K562 (cell line): ENCODE results near the gene APOM. TPM values are rescaled to one million over a fixed set of nuclear protein-coding genes. Genes with fewer than 3 reads are reported as not detected.

Experiments
- BHLHE40 ChIP-seq: IDR thresholded peaks from 2 replicates; pipeline ENCODE4 v1.6.1; 2011; ENCODE audit warnings: low read length, improper control_type of control experiment
- BRF2 ChIP-seq: IDR thresholded peaks from 3 replicates; pipeline ENCODE4 v1.6.1; 2011; ENCODE audit warnings: borderline replicate concordance, mild to moderate bottlenecking; ENCODE audit not compliant: insufficient read length, insufficient read depth
- CREB5 ChIP-seq: fragments of 250-450 bp; sonication (Bioruptor Pico); IDR thresholded peaks from 2 replicates; pipeline ENCODE4 v1.5.0; 2020; ENCODE audit warnings: mild to moderate bottlenecking
- ETV6 ChIP-seq, 3 experiments: fragments of 150-350 bp in 1 of 3; sonication (generic) in 1 of 3; formaldehyde crosslinking in 1 of 3; IDR thresholded peaks; 2 replicates each; pipeline versions ENCODE4 v1.6.1 to v1.8.0; 2014 to 2022; ENCODE audit warnings: borderline replicate concordance in 2 of 3, low read depth in 2 of 3, antibody characterized with exemption in 1 of 3, low read length in 1 of 3, mild to moderate bottlenecking in 1 of 3, missing genetic modification reagents in 1 of 3
- FOXP1 ChIP-seq: sonication (generic); formaldehyde crosslinking; IDR thresholded peaks from 2 replicates; pipeline ENCODE4 v1.8.0; 2022; ENCODE audit warnings: mild to moderate bottlenecking, missing genetic modification reagents
- HMG20B ChIP-seq: fragments of 250-450 bp; sonication (Bioruptor Pico); IDR thresholded peaks from 2 replicates; pipeline ENCODE4 v1.5.0; 2021; ENCODE audit warnings: mild to moderate bottlenecking
- MAZ ChIP-seq, 2 experiments: fragments of 450-650 bp in 1 of 2; sonication (generic) in 1 of 2; formaldehyde crosslinking; IDR thresholded peaks in 1 of 2; conservative IDR thresholded peaks in 1 of 2; 2 replicates each; pipeline versions ENCODE4 v1.4.0 to v1.5.0; 2020; ENCODE audit warnings: mild to moderate bottlenecking in 1 of 2, missing genetic modification reagents in 1 of 2
- MCM7 ChIP-seq, 2 experiments: fragments of 450-650 bp; IDR thresholded peaks; 2 replicates each; pipeline ENCODE4 v1.6.1; 2016 to 2018
- NELFE ChIP-seq: IDR thresholded peaks from 2 replicates; pipeline ENCODE4 v1.6.1; 2011; ENCODE audit warnings: mild to moderate bottlenecking; ENCODE audit not compliant: insufficient read depth, insufficient read length
- POLR2A ChIP-seq: fragments of 450-650 bp; conservative IDR thresholded peaks from 2 replicates; pipeline ENCODE4 v1.6.1; 2016
- POLR2B ChIP-seq: fragments of 450-650 bp; IDR thresholded peaks from 2 replicates; pipeline ENCODE4 v1.6.1; 2018; ENCODE audit warnings: low read depth; ENCODE audit not compliant: partially characterized antibody
- POLR3G ChIP-seq: IDR thresholded peaks from 2 replicates; pipeline ENCODE4 v1.6.1; 2011; ENCODE audit not compliant: insufficient read length, insufficient replicate concordance; ENCODE audit errors: extremely low read depth
- RNF2 ChIP-seq: sonication (generic); IDR thresholded peaks from 2 replicates; pipeline ENCODE4 v1.6.1; 2016
- SIN3A ChIP-seq, 2 experiments: fragments of 150-350 bp in 1 of 2; IDR thresholded peaks; 2 replicates each; pipeline ENCODE4 v1.6.1; 2011 to 2016; ENCODE audit warnings: borderline replicate concordance in 2 of 2, low read depth in 2 of 2, low read length in 2 of 2, mild to moderate bottlenecking in 2 of 2, moderate library complexity in 2 of 2; ENCODE audit not compliant: control insufficient read depth in 1 of 2
- TSC22D4 ChIP-seq: fragments of 450-650 bp; IDR thresholded peaks from 2 replicates; pipeline ENCODE4 v1.6.1; 2016; ENCODE audit warnings: missing genetic modification characterization, missing biosample characterization, control low read depth
- ZNF134 ChIP-seq: fragments of 250-450 bp; sonication (Bioruptor Pico); conservative IDR thresholded peaks from 2 replicates; pipeline ENCODE4 v1.4.0; 2020
- ZNF23 ChIP-seq: fragments of 250-450 bp; sonication (Bioruptor Pico); IDR thresholded peaks from 2 replicates; pipeline ENCODE4 v1.4.0; 2020; ENCODE audit warnings: mild to moderate bottlenecking
- ZNF24 ChIP-seq: fragments of 450-650 bp; IDR thresholded peaks from 2 replicates; pipeline ENCODE4 v1.6.1; 2016
- ZNF740 ChIP-seq, 3 experiments: fragments of 200-800 bp in 1 of 3; sonication (Bioruptor generic) in 1 of 3; sonication (generic) in 1 of 3; formaldehyde crosslinking in 1 of 3; IDR thresholded peaks; 2 replicates each; pipeline versions ENCODE4 v1.6.1 to v1.8.0; 2016 to 2022; ENCODE audit warnings: mild to moderate bottlenecking in 2 of 3, missing compliant biosample characterization in 2 of 3, missing genetic modification characterization in 2 of 3, missing genetic modification reagents in 1 of 3
- polyA plus RNA-seq, 8 experiments: library from polyadenylated mRNA; depleted of rRNA in 4 of 8; stranded (reverse) in 5 of 8; unstranded in 3 of 8; fragments of >200 nt; fragmentation: Nextera tagmentation in 2 of 8; fragmentation: Illumina TruSeq in 1 of 8; extraction: Ambion mirVana in 2 of 8; extraction: Trizol in 1 of 8; gene quantifications; 2 replicates each; pipeline versions ENCODE4 v1.2.1 to v1.2.3, GENCODE V29; 2011 to 2014; ENCODE audit warnings: inconsistent platforms in 1 of 8, missing spikeins in 1 of 8
- total RNA-seq, 7 experiments: library from RNA; depleted of rRNA in 6 of 7; stranded (reverse); fragments of >200 nt in 6 of 7; fragmentation: Illumina TruSeq in 2 of 7; extraction: Trizol in 2 of 7; gene quantifications; 2 replicates each; pipeline versions ENCODE4 v1.2.1 to v1.2.3, GENCODE V29; 2011 to 2021; ENCODE audit warnings: low replicate concordance in 1 of 7
- TF ChIP-seq, protein P1 (sequence below): sonication (generic); formaldehyde crosslinking; IDR thresholded peaks from 2 replicates; pipeline ENCODE4 v1.4.0; 2020; ENCODE audit warnings: mild to moderate bottlenecking, missing genetic modification reagents

Gene APOM
- total and polyA plus RNA-seq, 9 of the 15 experiments (the other 6 are each of a cell fraction or from before 2014, with no cell fraction given) = 5.7 to 24.3 (median 10.4) TPM

DNA sequence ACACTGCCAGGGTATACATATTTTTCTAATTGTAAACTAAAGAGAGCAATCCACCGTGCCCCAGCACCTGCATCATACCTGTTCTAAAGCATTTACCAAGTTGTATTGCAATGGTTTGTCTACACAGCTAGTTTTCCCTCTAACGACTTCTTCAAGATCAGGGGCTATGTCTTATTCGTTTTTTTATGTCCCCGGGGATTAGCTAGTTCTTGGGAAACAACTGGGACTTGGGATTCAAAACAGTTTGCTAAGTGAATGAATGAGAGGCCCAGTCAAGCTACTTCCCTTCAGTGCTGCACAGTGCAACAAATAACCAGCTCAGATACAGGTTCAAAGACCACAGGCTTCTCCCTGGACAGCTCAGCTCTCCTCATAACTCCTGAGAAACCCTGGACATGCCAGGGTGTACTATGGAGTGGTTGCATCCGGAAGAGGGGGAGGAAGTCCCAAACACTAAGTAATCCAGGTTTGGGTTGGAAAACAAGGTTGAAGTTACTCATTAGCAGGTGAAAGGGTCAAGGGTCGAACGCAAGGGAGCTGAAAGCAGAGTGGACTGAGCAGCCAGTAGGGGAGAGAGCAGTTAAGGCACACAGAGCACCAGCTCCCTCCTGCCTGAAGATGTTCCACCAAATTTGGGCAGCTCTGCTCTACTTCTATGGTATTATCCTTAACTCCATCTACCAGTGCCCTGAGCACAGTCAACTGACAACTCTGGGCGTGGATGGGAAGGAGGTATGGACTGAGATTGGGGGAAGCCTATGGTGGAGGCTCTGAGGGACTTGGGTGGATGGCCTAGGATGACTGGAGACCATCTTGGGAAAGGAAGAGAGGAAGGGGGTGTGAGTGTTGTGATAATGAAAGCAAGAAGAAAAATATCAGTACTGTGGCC, at the start of gene APOM (continued):
- TF ChIP-seq POLR2B (no peak), TSC22D4 (tag) (no peak), SIN3A (IDR thresholded peaks at IDR 0.05; ENCODE audit: borderline replicate concordance in 2 of 2, control insufficient read depth in 1 of 2, low read depth in 2 of 2, low read length in 2 of 2) (0 out of 4 replicates have a peak, but pooled peaks of 1 of the 2 experiments have one; percentile 28), ZNF23 (CRISPR knock-in tag) (no peak), MAZ (CRISPR knock-in tag; conservative IDR thresholded peaks at IDR 0.05 in 1 of 2, IDR thresholded peaks at IDR 0.05 in 1 of 2) (no peak), BRF2 (no peak), FOXP1 (CRISPR knock-in tag) (no peak), CREB5 (CRISPR knock-in tag) (no peak), ZNF134 (CRISPR knock-in tag) (no peak), POLR3G (no peak), ZNF24 (no peak), MCM7 (IDR thresholded peaks at IDR 0.05) (no peak), ZNF740 (CRISPR knock-in tag; IDR thresholded peaks at IDR 0.05) (no peak), ZNF740 (tag; IDR thresholded peaks at IDR 0.05) (no peak), RNF2 (no peak), NELFE (no peak), POLR2A (no peak), ETV6 (IDR thresholded peaks at IDR 0.05; ENCODE audit: borderline replicate concordance in 1 of 2, low read depth in 2 of 2, low read length in 1 of 2) (no peak), ETV6 (CRISPR knock-in tag; IDR thresholded peaks at IDR 0.05; ENCODE audit: borderline replicate concordance) (no peak), HMG20B (CRISPR knock-in tag) (0 out of 2 replicates have a peak, but pooled peaks have one; percentile 70), BHLHE40 (no peak)
- TF ChIP-seq, protein P1, sequence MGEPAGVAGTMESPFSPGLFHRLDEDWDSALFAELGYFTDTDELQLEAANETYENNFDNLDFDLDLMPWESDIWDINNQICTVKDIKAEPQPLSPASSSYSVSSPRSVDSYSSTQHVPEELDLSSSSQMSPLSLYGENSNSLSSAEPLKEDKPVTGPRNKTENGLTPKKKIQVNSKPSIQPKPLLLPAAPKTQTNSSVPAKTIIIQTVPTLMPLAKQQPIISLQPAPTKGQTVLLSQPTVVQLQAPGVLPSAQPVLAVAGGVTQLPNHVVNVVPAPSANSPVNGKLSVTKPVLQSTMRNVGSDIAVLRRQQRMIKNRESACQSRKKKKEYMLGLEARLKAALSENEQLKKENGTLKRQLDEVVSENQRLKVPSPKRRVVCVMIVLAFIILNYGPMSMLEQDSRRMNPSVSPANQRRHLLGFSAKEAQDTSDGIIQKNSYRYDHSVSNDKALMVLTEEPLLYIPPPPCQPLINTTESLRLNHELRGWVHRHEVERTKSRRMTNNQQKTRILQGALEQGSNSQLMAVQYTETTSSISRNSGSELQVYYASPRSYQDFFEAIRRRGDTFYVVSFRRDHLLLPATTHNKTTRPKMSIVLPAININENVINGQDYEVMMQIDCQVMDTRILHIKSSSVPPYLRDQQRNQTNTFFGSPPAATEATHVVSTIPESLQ (CRISPR knock-in tag) = no peak
